ENCODE data around the gene CDK16.
A peak's percentile ranks its signal among the peaks of the same experiment; 100 is the strongest.

Gene CDK16

GRCh38 chrX:47209508-47210238 is 8.8 kb upstream of the CDK16 start:
- no peak for DNase-seq (ENCODE audit: low spot score)

GRCh38 chrX:47210661-47211425 is 7.6 kb upstream of the CDK16 start:
- no peak for DNase-seq (ENCODE audit: low spot score)

GRCh38 chrX:47212381-47213293 is 5.8 kb upstream of the CDK16 start:
- no peak for DNase-seq (ENCODE audit: low spot score)

GRCh38 chrX:47214435-47215077 is 3.9 kb upstream of the CDK16 start:
- no peak for DNase-seq (ENCODE audit: low spot score)

- no peak for DNase-seq (ENCODE audit: low spot score)
Observed at GRCh38 chrX:47215291-47215900, 3.1 kb upstream of the CDK16 start.

GRCh38 chrX:47216393-47216925 is 2.0 kb upstream of the CDK16 start:
- peak; percentile 7 for DNase-seq (ENCODE audit: low spot score)

GRCh38 chrX:47217121-47217851 is 1.2 kb upstream of the CDK16 start:
- peak; percentile 35 for DNase-seq (ENCODE audit: low spot score)

GRCh38 chrX:47217852-47218279 is 615 bp upstream of the CDK16 start:
- DNase-seq (ENCODE audit: low spot score), result peak; percentile 90

GRCh38 chrX:47218920-47219815 is 687 bp downstream of the CDK16 start:
- DNase-seq (ENCODE audit: low spot score), result peak; percentile 53

GRCh38 chrX:47221756-47222155 is 3.3 kb downstream of the CDK16 start:
- DNase-seq (ENCODE audit: low spot score), result no peak

GRCh38 chrX:47222751-47223350 is 4.4 kb downstream of the CDK16 start:
- no peak for DNase-seq (ENCODE audit: low spot score)

- DNase-seq (ENCODE audit: low spot score), result no peak
Observed at GRCh38 chrX:47223476-47224250, 5.2 kb downstream of the CDK16 start.

- no peak for DNase-seq (ENCODE audit: low spot score)
Observed at GRCh38 chrX:47224266-47224895, 5.9 kb downstream of the CDK16 start.

- no peak for DNase-seq (ENCODE audit: low spot score)
Observed at GRCh38 chrX:47224896-47225290, 6.4 kb downstream of the CDK16 start.

- no peak for DNase-seq (ENCODE audit: low spot score)
Observed at GRCh38 chrX:47226071-47226470, 7.6 kb downstream of the CDK16 start.

GRCh38 chrX:47226531-47227333 is 8.3 kb downstream of the CDK16 start:
- DNase-seq (ENCODE audit: low spot score), result no peak

- DNase-seq (ENCODE audit: low spot score), result no peak
Observed at GRCh38 chrX:47227334-47227583, 8.8 kb downstream of the CDK16 start.

Measured in GM03348 (cell line).